Testis (tissue), 2 donors: ENCODE results near the gene KIAA0513.

Source experiments
- CTCF ChIP-seq, 3 experiments: fragments of 450-650 bp in 2 of 3; fragments of 200-600 bp in 1 of 3; sonication (generic) in 1 of 3; IDR thresholded peaks; one replicate each; pipeline ENCODE4 v1.5.1; 2016 to 2019; ENCODE audit warnings: antibody characterized with exemption in 3 of 3, mild to moderate bottlenecking in 2 of 3, moderate library complexity in 1 of 3
- POLR2A ChIP-seq: fragments of 450-650 bp; IDR thresholded peaks from one replicate; pipeline ENCODE4 v1.6.1; 2017; ENCODE audit warnings: antibody characterized with exemption, mild to moderate bottlenecking, moderate library complexity

DNA sequence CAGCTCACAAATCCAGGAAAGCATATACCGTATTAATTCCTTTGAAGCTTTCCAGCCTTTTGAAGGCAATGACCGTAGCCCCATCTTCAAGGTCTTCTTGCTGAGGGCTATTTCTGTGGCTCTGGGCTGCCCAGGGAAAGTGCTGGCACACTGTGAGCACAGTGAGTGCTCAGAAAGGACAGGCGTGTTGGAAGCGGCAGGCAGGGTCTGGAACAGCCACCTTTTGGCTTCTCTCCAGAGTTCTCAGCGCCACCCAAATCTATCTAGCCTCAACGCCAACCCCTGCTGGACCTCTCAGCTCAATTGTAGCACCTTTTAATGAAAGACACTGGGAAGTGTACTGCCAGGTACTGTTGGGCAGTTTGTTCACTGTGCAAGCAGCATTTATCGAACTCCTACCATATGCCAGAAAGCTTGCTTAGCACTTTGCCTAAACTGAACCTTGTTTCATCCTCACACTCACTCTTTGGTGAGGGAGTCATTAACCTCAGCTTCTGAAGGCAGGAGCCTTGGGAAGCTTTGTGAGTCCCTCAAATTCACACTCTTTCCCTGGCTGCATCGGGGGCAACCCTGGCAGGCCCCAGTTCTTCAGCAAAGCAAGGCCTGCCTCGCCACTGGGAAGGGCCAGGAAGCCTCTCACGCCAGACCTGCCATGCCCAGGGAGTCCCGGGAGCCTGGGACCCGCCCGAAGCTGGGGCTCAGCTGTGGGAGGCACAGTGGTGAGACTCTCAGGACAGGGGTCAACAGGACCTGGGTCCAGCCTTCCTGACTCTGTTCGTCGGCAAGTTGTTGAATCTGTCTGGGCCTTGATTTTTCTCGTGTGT lies 98.2 kb downstream of the KIAA0513 start:
- TF ChIP-seq CTCF (IDR thresholded peaks at IDR 0.05) (no peak), POLR2A (no peak)
